Nucleus accumbens (tissue), 56 donors: ENCODE results near the gene CCRL2.

Experiments
- DNase-seq, 56 donors: peaks; one replicate each; lab custom pipeline; 2025; lab: John Stamatoyannopoulos, UW

CCRL2 gene

GRCh38 chr3:46406788-46407611, at the start of gene CCRL2, which contains the start of gene CCR5AS:
TSS of gene CCRL2 (plus strand) at chr3:46407259. CDS start at chr3:46408080, 821 bp downstream.
TSS of gene CCR5AS (minus strand) at chr3:46407066.
- DNase-seq = peak in 13 of 56 donors; percentile 5 to 34 (median 17)

GRCh38 chr3:46358466-46358865, 48.6 kb upstream of the CCRL2 start:
- no peak for DNase-seq

- peak in 19 of 56 donors; percentile 4 to 68 (median 30) for DNase-seq
These were observed 47.1 kb upstream of the CCRL2 start for GRCh38 chr3:46359733-46360493.

- peak in 1 of 56 donors; percentile 14 for DNase-seq
These were observed 46.2 kb upstream of the CCRL2 start for GRCh38 chr3:46360907-46361306.

GRCh38 chr3:46361408-46362283, 45.4 kb upstream of the CCRL2 start:
- DNase-seq = peak in 1 of 56 donors; percentile 44

- DNase-seq = no peak
These were observed 42.0 kb upstream of the CCRL2 start for GRCh38 chr3:46365041-46365440.

GRCh38 chr3:46365737-46366524, 41.1 kb upstream of the CCRL2 start:
- no peak for DNase-seq

GRCh38 chr3:46367811-46368210, 39.2 kb upstream of the CCRL2 start:
- DNase-seq = no peak

GRCh38 chr3:46368569-46368968, 38.5 kb upstream of the CCRL2 start:
- DNase-seq = peak in 26 of 56 donors; percentile 3 to 53 (median 23)

- no peak for DNase-seq
These were observed 37.9 kb upstream of the CCRL2 start for GRCh38 chr3:46369151-46369550.

- DNase-seq = no peak
These were observed 37.4 kb upstream of the CCRL2 start for GRCh38 chr3:46369675-46370132.

GRCh38 chr3:46370839-46371518, 36.1 kb upstream of the CCRL2 start, which contains the start of gene CCR5:
TSS of gene CCR5 (plus strand) at chr3:46370946. CDS start at chr3:46372903, 1,957 bp downstream.
- DNase-seq = no peak

- DNase-seq = no peak
These were observed 35.3 kb upstream of the CCRL2 start for GRCh38 chr3:46371519-46372340.

GRCh38 chr3:46372492-46373359, 34.3 kb upstream of the CCRL2 start:
- DNase-seq = peak in 1 of 56 donors; percentile 18

- DNase-seq = no peak
These were observed 32.3 kb upstream of the CCRL2 start for GRCh38 chr3:46374755-46375154.

GRCh38 chr3:46375218-46375617, 31.8 kb upstream of the CCRL2 start:
- DNase-seq = no peak

- no peak for DNase-seq
These were observed 31.2 kb upstream of the CCRL2 start for GRCh38 chr3:46375814-46376213.
